Measurements from ENCODE around the gene SSR1.

DNA sequence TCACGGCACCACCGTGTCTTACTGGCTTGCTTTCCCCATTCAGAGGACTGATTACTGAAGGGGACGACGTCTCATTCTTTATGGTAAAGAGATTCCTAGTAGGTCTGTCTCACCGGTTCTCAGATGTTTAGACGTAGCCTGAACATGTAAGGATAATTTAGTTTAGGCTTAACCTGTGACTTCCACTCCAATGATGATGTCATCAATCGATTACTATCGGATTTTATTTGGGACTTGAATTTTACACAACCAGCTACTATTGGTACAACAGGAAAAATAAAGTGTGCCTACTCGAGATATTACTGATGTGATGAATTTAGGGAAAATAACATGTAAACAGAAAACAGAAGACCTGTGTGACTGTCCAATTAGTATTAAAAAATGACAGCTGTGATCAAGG is 4.5 kb upstream of the SSR1 start:
- no peak for TF ChIP-seq CTCF (IDR thresholded peaks at IDR 0.05; ENCODE audit: low read length)
- no peak for TF ChIP-seq EZH2 (IDR thresholded peaks at IDR 0.05; ENCODE audit: borderline replicate concordance, low read length)

Measured in OCI-LY1 (cell line).